Caco-2 (cell line): ENCODE results near the gene OLFM1. TPM values are rescaled to one million over a fixed set of nuclear protein-coding genes. Genes with fewer than 3 reads are reported as not detected.

Experiments used
- BruUV-seq: library from RNA; stranded (reverse); fragments of 400-500 nt; replicated peaks from 2 replicates; lab custom pipeline; 2021; lab: Mats Ljungman, UMichigan
- CTCF ChIA-PET: fragments of 300-600 bp; sonication (Branson Sonifier 250); formaldehyde crosslinking; loops from one replicate; lab custom pipeline; 2022; ENCODE audit warnings: antibody characterized with exemption; lab: Charles Lee
- POLR2A ChIA-PET: fragments of 300-600 bp; sonication (Branson Sonifier 250); formaldehyde crosslinking; loops from one replicate; lab custom pipeline; 2022; ENCODE audit warnings: antibody characterized with exemption; lab: Charles Lee
- DNase-seq, 2 experiments: peaks; one replicate each; pipeline versions ENCODE4 v3.0.0 to v3.0.0-alpha.2; 2020 to 2022
- H3K27me3 ChIP-seq: replicated peaks from 2 replicates; pipeline ENCODE4 v1.6.0; 2011; ENCODE audit warnings: low read length; ENCODE audit not compliant: control insufficient read depth, insufficient read depth
- H3K36me3 ChIP-seq: 2 replicates; pipeline ENCODE4 v1.5.1; 2011; ENCODE audit warnings: low read length; ENCODE audit not compliant: control insufficient read depth, insufficient read depth
- H3K4me1 ChIP-seq: fragments of 250-450 bp; sonication (Bioruptor Pico); 2 replicates; pipeline ENCODE4 v1.5.1; 2020; ENCODE audit warnings: mild to moderate bottlenecking
- H3K4me3 ChIP-seq: 2 replicates; pipeline ENCODE4 v1.5.1; 2011; ENCODE audit warnings: low read depth, mild to moderate bottlenecking, control low read depth, low read length
- H3K9me3 ChIP-seq: fragments of 250-450 bp; sonication (Bioruptor Pico); 2 replicates; pipeline ENCODE4 v1.5.1; 2020; ENCODE audit warnings: mild to moderate bottlenecking, moderate library complexity
- H3K27ac Mint-ChIP-seq: one replicate; pipeline ENCODE4 v1.8.0; 2022; ENCODE audit warnings: mixed read lengths; ENCODE audit not compliant: unreplicated experiment
- H3K27me3 Mint-ChIP-seq: one replicate; pipeline ENCODE4 v1.8.0; 2022; ENCODE audit warnings: mixed read lengths; ENCODE audit not compliant: insufficient read depth, unreplicated experiment
- H3K36me3 Mint-ChIP-seq: one replicate; pipeline ENCODE4 v1.8.0; 2022; ENCODE audit warnings: mild to moderate bottlenecking, mixed read lengths; ENCODE audit not compliant: insufficient read depth, unreplicated experiment
- H3K4me1 Mint-ChIP-seq: one replicate; pipeline ENCODE4 v1.8.0; 2022; ENCODE audit warnings: low read depth, mixed read lengths; ENCODE audit not compliant: unreplicated experiment
- H3K4me3 Mint-ChIP-seq: one replicate; pipeline ENCODE4 v1.8.0; 2022; ENCODE audit warnings: mild to moderate bottlenecking, moderate library complexity, mixed read lengths; ENCODE audit not compliant: unreplicated experiment
- H3K9me3 Mint-ChIP-seq: one replicate; pipeline ENCODE4 v1.8.0; 2022; ENCODE audit warnings: mixed read lengths; ENCODE audit not compliant: unreplicated experiment
- CTCF ChIP-seq, 2 experiments: fragments of 200-600 bp in 1 of 2; IDR thresholded peaks; 1 replicate in 1 of 2; 2 replicates in 1 of 2; pipeline versions ENCODE4 v1.5.1 to v1.8.0; 2011 to 2022; ENCODE audit warnings: antibody characterized with exemption in 1 of 2, control low read depth in 1 of 2, inconsistent platforms in 1 of 2, low read depth in 1 of 2, low read length in 1 of 2, mild to moderate bottlenecking in 1 of 2, moderate library complexity in 1 of 2; ENCODE audit not compliant: insufficient read depth in 1 of 2, severe bottlenecking in 1 of 2, unreplicated experiment in 1 of 2
- intact Hi-C: fragments of 100-400 bp; cut with micrococcal nuclease; formaldehyde crosslinking; loops from one replicate; pipeline ENCODE4 v1.10.0; 2022; ENCODE audit not compliant: unreplicated experiment
- total RNA-seq: library from RNA; stranded (reverse); gene quantifications from 2 replicates; pipeline ENCODE4 v1.2.3, GENCODE V29; 2022

Gene OLFM1
- total RNA-seq, 1 experiment from 2014 or later = not detected

- intact Hi-C loops = no loop called here
- CTCF ChIA-PET = no interaction called here
- H3K9me3 Mint-ChIP-seq = peaks cover 14% of the 10 kb centered on the region
- Histone ChIP-seq H3K36me3 (no peaks in the 10 kb centered on the region), H3K27me3 (no peaks in the 10 kb centered on the region), H3K4me3 (no peak overlapping the region), H3K9me3 (no peaks in the 10 kb centered on the region; the same call in 1 of the 2 replicates), H3K4me1 (no peaks in the 10 kb centered on the region)
- BruUV-seq = no TSS peak
- no peak for TF ChIP-seq CTCF (IDR thresholded peaks at IDR 0.05; ENCODE audit: insufficient read depth in 1 of 2, low read depth in 1 of 2, low read length in 1 of 2, severe bottlenecking in 1 of 2, unreplicated experiment in 1 of 2)
- H3K4me1 Mint-ChIP-seq = no peaks in the 10 kb centered on the region
- no peak overlapping the region for H3K4me3 Mint-ChIP-seq
- no peaks in the 10 kb centered on the region for H3K36me3 Mint-ChIP-seq
- peaks cover 13% of the 10 kb centered on the region for H3K27me3 Mint-ChIP-seq
- no peak overlapping the region for H3K27ac Mint-ChIP-seq
- DNase-seq = no peak
- POLR2A ChIA-PET = no interaction called here
Observed at GRCh38 chr9:135091545-135091944, 4.1 kb downstream of the OLFM1 start.

GRCh38 chr9:135093111-135093510, 5.6 kb downstream of the OLFM1 start:
- H3K4me1 Mint-ChIP-seq = no peaks in the 10 kb centered on the region
- POLR2A ChIA-PET = no interaction called here
- intact Hi-C loops = no loop called here
- no peaks in the 10 kb centered on the region for H3K27me3 ChIP-seq
- H3K4me3 ChIP-seq = no peak overlapping the region
- BruUV-seq = no TSS peak
- H3K9me3 Mint-ChIP-seq = peaks cover 14% of the 10 kb centered on the region
- CTCF ChIA-PET = no interaction called here
- H3K27me3 Mint-ChIP-seq = peaks cover 13% of the 10 kb centered on the region
- H3K27ac Mint-ChIP-seq = no peak overlapping the region
- H3K9me3 ChIP-seq = no peaks in the 10 kb centered on the region; the same call in 1 of the 2 replicates
- no peaks in the 10 kb centered on the region for H3K36me3 Mint-ChIP-seq
- DNase-seq = no peak
- H3K36me3 ChIP-seq = no peaks in the 10 kb centered on the region
- H3K4me3 Mint-ChIP-seq = no peak overlapping the region
- H3K4me1 ChIP-seq = no peaks in the 10 kb centered on the region
- no peak for TF ChIP-seq CTCF (IDR thresholded peaks at IDR 0.05; ENCODE audit: insufficient read depth in 1 of 2, low read depth in 1 of 2, low read length in 1 of 2, severe bottlenecking in 1 of 2, unreplicated experiment in 1 of 2)

- peaks cover 14% of the 10 kb centered on the region for H3K9me3 Mint-ChIP-seq
- ChIA-PET CTCF (no interaction called here), POLR2A (no interaction called here)
- TF ChIP-seq CTCF (IDR thresholded peaks at IDR 0.05; ENCODE audit: insufficient read depth in 1 of 2, low read depth in 1 of 2, low read length in 1 of 2, severe bottlenecking in 1 of 2, unreplicated experiment in 1 of 2) = no peak
- peaks cover 15% of the 10 kb centered on the region for H3K27me3 Mint-ChIP-seq
- BruUV-seq = no TSS peak
- no peaks in the 10 kb centered on the region; the same call in 1 of the 2 replicates for H3K9me3 ChIP-seq
- no peak overlapping the region for H3K4me3 ChIP-seq
- no peak overlapping the region for H3K4me3 Mint-ChIP-seq
- H3K4me1 ChIP-seq = no peaks in the 10 kb centered on the region
- no peak for DNase-seq
- no peaks in the 10 kb centered on the region for H3K36me3 ChIP-seq
- no peaks in the 10 kb centered on the region for H3K36me3 Mint-ChIP-seq
- H3K27me3 ChIP-seq = no peaks in the 10 kb centered on the region
- intact Hi-C loops = no loop called here
- no peaks in the 10 kb centered on the region for H3K4me1 Mint-ChIP-seq
- no peak overlapping the region for H3K27ac Mint-ChIP-seq
Observed at GRCh38 chr9:135093911-135094584, 6.6 kb downstream of the OLFM1 start.
